ENCODE measurements around the gene CNTNAP5. TPM values are rescaled to one million over a fixed set of nuclear protein-coding genes. Genes with fewer than 3 reads are reported as not detected.

Gene CNTNAP5
- total and polyA plus RNA-seq, 9 of the 15 experiments (the other 6 are each of a cell fraction or from before 2014, with no cell fraction given): not detected

GRCh38 chr2:124065636-124066035 is 40.5 kb downstream of the CNTNAP5 start:
- Histone ChIP-seq H3K79me2 (ENCODE audit: control insufficient read depth, insufficient read depth, low read length) (no peaks in the 10 kb centered on the region), H3K4me2 (ENCODE audit: insufficient read depth, low read length) (no peak overlapping the region), H2AFZ (ENCODE audit: low read depth, low read length) (no peak overlapping the region), H3K27me3 (ENCODE audit: control insufficient read depth in 2 of 2, insufficient read depth in 2 of 2, low read length in 2 of 2) (no peaks in the 10 kb centered on the region), H4K20me1 (replicated peaks; ENCODE audit: control insufficient read depth, insufficient read depth, low read length) (no peaks in the 10 kb centered on the region), H3K27ac (ENCODE audit: extremely low read depth, low read depth, low read length) (no peak overlapping the region), H3K36me3 (ENCODE audit: control insufficient read depth, insufficient read depth, low read length) (no peaks in the 10 kb centered on the region), H3K9ac (ENCODE audit: insufficient read depth in 1 of 2, low read depth in 2 of 2, low read length in 2 of 2) (no peak overlapping the region), H3K9me3 (replicated peaks; ENCODE audit: control insufficient read depth, insufficient read depth, low read depth, low read length) (no peaks in the 10 kb centered on the region), H3K4me3 (no peak overlapping the region), H3K4me1 (replicated peaks in 1 of 2; ENCODE audit: control insufficient read depth in 2 of 2, insufficient read depth in 2 of 2, low read length in 2 of 2) (no peaks in the 10 kb centered on the region), H3K9me1 (ENCODE audit: control insufficient read depth, insufficient read depth, low read length) (no peaks in the 10 kb centered on the region)
- FAIRE-seq: no peak
- intact Hi-C loops (cut with micrococcal nuclease) (no loop called here), in situ Hi-C loops (cut with MboI) (no loop called here)
- 3% methylated on average over 4 of the region's 4 CpGs for WGBS (ENCODE audit: insufficient coverage, low coverage, missing lambda C conversion rate)
- BruUV-seq (replicated peaks): no TSS peak
- ChIA-PET CTCF (ENCODE audit: low intra/inter-chr PET ratio) (no interaction called here), POLR2A (no interaction called here)
- no peak for DNase-seq (ENCODE audit: extremely low read depth in 1 of 4, low spot score in 3 of 4)
- TF ChIP-seq ZBTB26 (CRISPR knock-in tag; IDR thresholded peaks at IDR 0.05) (no peak), ZNF347 (CRISPR knock-in tag; IDR thresholded peaks at IDR 0.05; ENCODE audit: low read depth) (no peak)
- ATAC-seq: no peak

GRCh38 chr2:124066776-124067175 is 41.7 kb downstream of the CNTNAP5 start:
- FAIRE-seq: no peak
- Histone ChIP-seq H2AFZ (ENCODE audit: low read depth, low read length) (no peak overlapping the region), H3K36me3 (ENCODE audit: control insufficient read depth, insufficient read depth, low read length) (no peaks in the 10 kb centered on the region), H3K9me1 (ENCODE audit: control insufficient read depth, insufficient read depth, low read length) (no peaks in the 10 kb centered on the region), H3K79me2 (ENCODE audit: control insufficient read depth, insufficient read depth, low read length) (no peaks in the 10 kb centered on the region), H3K9ac (ENCODE audit: insufficient read depth in 1 of 2, low read depth in 2 of 2, low read length in 2 of 2) (no peak overlapping the region), H3K4me1 (replicated peaks in 1 of 2; ENCODE audit: control insufficient read depth in 2 of 2, insufficient read depth in 2 of 2, low read length in 2 of 2) (no peaks in the 10 kb centered on the region), H4K20me1 (replicated peaks; ENCODE audit: control insufficient read depth, insufficient read depth, low read length) (no peaks in the 10 kb centered on the region), H3K9me3 (replicated peaks; ENCODE audit: control insufficient read depth, insufficient read depth, low read depth, low read length) (no peaks in the 10 kb centered on the region), H3K4me3 (no peak overlapping the region), H3K27me3 (ENCODE audit: control insufficient read depth in 2 of 2, insufficient read depth in 2 of 2, low read length in 2 of 2) (no peaks in the 10 kb centered on the region), H3K4me2 (ENCODE audit: insufficient read depth, low read length) (no peak overlapping the region), H3K27ac (ENCODE audit: extremely low read depth, low read depth, low read length) (no peak overlapping the region)
- no TSS peak for BruUV-seq (replicated peaks)
- intact Hi-C loops (cut with micrococcal nuclease): no loop called here
- no peak for ATAC-seq
- in situ Hi-C loops (cut with MboI): no loop called here
- CTCF ChIA-PET (ENCODE audit: low intra/inter-chr PET ratio): no interaction called here
- POLR2A ChIA-PET: no interaction called here
- no peak for DNase-seq (ENCODE audit: extremely low read depth in 1 of 4, low spot score in 3 of 4)
- TF ChIP-seq CHD7 (IDR thresholded peaks at IDR 0.05; ENCODE audit: low read depth, low read length) (no peak), CAMTA2 (CRISPR knock-in tag; conservative IDR thresholded peaks at IDR 0.05) (no peak)

All from K562 (cell line).